ENCODE results near the gene RALGAPA1. TPM values are rescaled to one million over a fixed set of nuclear protein-coding genes. Genes with fewer than 3 reads are reported as not detected.

RALGAPA1 gene
- total RNA-seq, 1 donor from 2014 or later: 61.0 TPM

- TF ChIP-seq CTCF (IDR thresholded peaks at IDR 0.05; ENCODE audit: partially characterized antibody, unreplicated experiment): no peak
- no peaks in the 10 kb centered on the region for H3K27me3 Mint-ChIP-seq (ENCODE audit: unreplicated experiment)
- H3K9me3 Mint-ChIP-seq (ENCODE audit: unreplicated experiment): no peaks in the 10 kb centered on the region
- H3K36me3 Mint-ChIP-seq (ENCODE audit: unreplicated experiment): no peaks in the 10 kb centered on the region
- DNase-seq: no peak
- H3K27ac Mint-ChIP-seq (ENCODE audit: unreplicated experiment): no peak overlapping the region
- H3K4me3 Mint-ChIP-seq (ENCODE audit: unreplicated experiment): no peak overlapping the region
- peaks cover 13% of the 10 kb centered on the region for H3K4me1 Mint-ChIP-seq (ENCODE audit: low read depth, unreplicated experiment)
These were observed 283.4 kb downstream of the RALGAPA1 start for GRCh38 chr14:35525695-35526094.

GRCh38 chr14:35519986-35520385 lies 289.1 kb downstream of the RALGAPA1 start:
- H3K4me3 Mint-ChIP-seq (ENCODE audit: unreplicated experiment): no peak overlapping the region
- no peak for TF ChIP-seq CTCF (IDR thresholded peaks at IDR 0.05; ENCODE audit: partially characterized antibody, unreplicated experiment)
- H3K9me3 Mint-ChIP-seq (ENCODE audit: unreplicated experiment): peaks cover 1% of the 10 kb centered on the region
- peaks cover 17% of the 10 kb centered on the region for H3K4me1 Mint-ChIP-seq (ENCODE audit: low read depth, unreplicated experiment)
- no peak for DNase-seq
- no peak overlapping the region for H3K27ac Mint-ChIP-seq (ENCODE audit: unreplicated experiment)
- no peaks in the 10 kb centered on the region for H3K27me3 Mint-ChIP-seq (ENCODE audit: unreplicated experiment)
- no peaks in the 10 kb centered on the region for H3K36me3 Mint-ChIP-seq (ENCODE audit: unreplicated experiment)

- TF ChIP-seq CTCF (IDR thresholded peaks at IDR 0.05; ENCODE audit: partially characterized antibody, unreplicated experiment): no peak
- Mint-ChIP-seq H3K4me3 (ENCODE audit: unreplicated experiment) (no peak overlapping the region), H3K27me3 (ENCODE audit: unreplicated experiment) (no peaks in the 10 kb centered on the region), H3K4me1 (ENCODE audit: low read depth, unreplicated experiment) (peaks cover 16% of the 10 kb centered on the region), H3K36me3 (ENCODE audit: unreplicated experiment) (peaks cover 15% of the 10 kb centered on the region), H3K9me3 (ENCODE audit: unreplicated experiment) (peaks cover 1% of the 10 kb centered on the region), H3K27ac (ENCODE audit: unreplicated experiment) (no peak overlapping the region)
- no peak for DNase-seq
These were observed 293.2 kb downstream of the RALGAPA1 start for GRCh38 chr14:35515916-35516315.

- no peak for TF ChIP-seq CTCF (IDR thresholded peaks at IDR 0.05; ENCODE audit: partially characterized antibody, unreplicated experiment)
- DNase-seq: no peak
- H3K36me3 Mint-ChIP-seq (ENCODE audit: unreplicated experiment): peaks cover 15% of the 10 kb centered on the region
- H3K9me3 Mint-ChIP-seq (ENCODE audit: unreplicated experiment): peaks cover 1% of the 10 kb centered on the region
- H3K4me3 Mint-ChIP-seq (ENCODE audit: unreplicated experiment): no peak overlapping the region
- H3K4me1 Mint-ChIP-seq (ENCODE audit: low read depth, unreplicated experiment): no peaks in the 10 kb centered on the region
- H3K27me3 Mint-ChIP-seq (ENCODE audit: unreplicated experiment): no peaks in the 10 kb centered on the region
- H3K27ac Mint-ChIP-seq (ENCODE audit: unreplicated experiment): no peak overlapping the region
These were observed 296.3 kb downstream of the RALGAPA1 start for GRCh38 chr14:35512765-35513164.

GRCh38 chr14:35509846-35510245 lies 299.2 kb downstream of the RALGAPA1 start:
- peaks cover 15% of the 10 kb centered on the region for H3K36me3 Mint-ChIP-seq (ENCODE audit: unreplicated experiment)
- DNase-seq: no peak
- no peaks in the 10 kb centered on the region for H3K4me1 Mint-ChIP-seq (ENCODE audit: low read depth, unreplicated experiment)
- no peak overlapping the region for H3K4me3 Mint-ChIP-seq (ENCODE audit: unreplicated experiment)
- H3K27me3 Mint-ChIP-seq (ENCODE audit: unreplicated experiment): no peaks in the 10 kb centered on the region
- H3K27ac Mint-ChIP-seq (ENCODE audit: unreplicated experiment): no peak overlapping the region
- peaks cover 1% of the 10 kb centered on the region for H3K9me3 Mint-ChIP-seq (ENCODE audit: unreplicated experiment)
- no peak for TF ChIP-seq CTCF (IDR thresholded peaks at IDR 0.05; ENCODE audit: partially characterized antibody, unreplicated experiment)
